Transverse colon (tissue), 4 donors: ENCODE data around the gene TMEM59. TPM values are rescaled to one million over a fixed set of nuclear protein-coding genes. Genes with fewer than 3 reads are reported as not detected.
A peak's percentile ranks its signal among the peaks of the same experiment; 100 is the strongest.

Source experiments
- DNase-seq: peaks from one replicate; pipeline ENCODE4 v3.0.0-alpha.2; 2019
- H3K27ac ChIP-seq, 4 donors: fragments of 200-600 bp; sonication (generic); 2 replicates each; pipeline ENCODE4 v1.5.1; 2016 to 2018; ENCODE audit warnings: inconsistent platforms in 4 of 4
- H3K27me3 ChIP-seq: fragments of 200-600 bp; sonication (generic); 2 replicates; pipeline ENCODE4 v1.5.1; 2017; ENCODE audit warnings: inconsistent platforms
- H3K36me3 ChIP-seq, 4 donors: fragments of 200-600 bp; sonication (generic); 2 replicates each; pipeline ENCODE4 v1.5.1; 2017 to 2019; ENCODE audit warnings: inconsistent platforms in 4 of 4
- H3K4me1 ChIP-seq, 4 donors: fragments of 200-600 bp; sonication (generic); 2 replicates each; pipeline ENCODE4 v1.5.1; 2017 to 2020; ENCODE audit warnings: inconsistent platforms in 4 of 4
- H3K4me3 ChIP-seq, 4 donors: fragments of 200-600 bp; sonication (generic); 1 replicate in 1 of 4; 2 replicates in 3 of 4; pipeline versions ENCODE4 v1.5.1 to v1.6.1; 2017 to 2019; ENCODE audit warnings: inconsistent platforms in 4 of 4
- H3K9me3 ChIP-seq, 2 donors: fragments of 200-600 bp; sonication (generic); 2 replicates each; pipeline ENCODE4 v1.5.1; 2017 to 2019; ENCODE audit warnings: inconsistent platforms in 2 of 2
- CTCF ChIP-seq, 5 experiments: fragments of 200-600 bp in 3 of 5; fragments of 450-650 bp in 2 of 5; sonication (generic) in 3 of 5; IDR thresholded peaks; 1 replicate in 2 of 5; 2 replicates in 3 of 5; pipeline ENCODE4 v1.5.1; 2016 to 2017; ENCODE audit warnings: antibody characterized with exemption in 5 of 5, inconsistent platforms in 3 of 5, mild to moderate bottlenecking in 2 of 5, moderate library complexity in 1 of 5
- EP300 ChIP-seq: sonication (generic); formaldehyde crosslinking; IDR thresholded peaks from one replicate; pipeline ENCODE4 v1.6.1; 2017; ENCODE audit warnings: antibody characterized with exemption, low read depth
- POLR2A ChIP-seq: fragments of 450-650 bp; IDR thresholded peaks from one replicate; pipeline ENCODE4 v1.6.1; 2016; ENCODE audit warnings: antibody characterized with exemption, mild to moderate bottlenecking, moderate library complexity
- POLR2AphosphoS5 ChIP-seq, 3 donors: sonication (generic); formaldehyde crosslinking; IDR thresholded peaks; one replicate each; pipeline ENCODE4 v1.6.1; 2016; ENCODE audit warnings: antibody characterized with exemption in 3 of 3
- WGBS, 2 donors: methylation state at CpG; one replicate each; pipeline ENCODE4 v1.1.5; 2018; ENCODE audit warnings: low coverage in 1 of 2; 5-methylcytosine and 5-hydroxymethylcytosine counted together
- in situ Hi-C, 4 donors: fragments of 200-750 bp; cut with MboI; loops; one replicate each; pipeline versions ENCODE4 v1.15.0 to v1.15.1; 2017; ENCODE audit warnings: low sequenced_read_pairs in 3 of 4, low pct_ligation_motif_present in 1 of 4, low pct_unique_long_range_greater_than_20kb in 1 of 4
- intact Hi-C: fragments of 100-400 bp; cut with DNase I; formaldehyde crosslinking; loops from one replicate; pipeline ENCODE4 v1.15.1; 2023; ENCODE audit warnings: low total_unique reads
- total RNA-seq, 4 donors: library from RNA; depleted of rRNA; stranded (reverse); fragments of >200 nt; gene quantifications; one replicate each; pipeline ENCODE4 v1.1.0, GENCODE V29; 2016

Gene TMEM59
- total RNA-seq, 4 donors from 2014 or later, result 71.6 to 858 (median 226) TPM

GRCh38 chr1:54091666-54092065, 38.7 kb upstream of the TMEM59 start:
- WGBS, 2 donors, result 90 to 93% methylated on average over 3 of the region's 3 CpGs
- Histone ChIP-seq H3K36me3 (no peaks in the 10 kb centered on the region), H3K4me1 (peaks cover 11 to 30% (median 21%) of the 10 kb centered on the region in 4 donors), H3K27me3 (no peaks in the 10 kb centered on the region), H3K4me3 (no peak overlapping the region), H3K27ac (no peak overlapping the region), H3K9me3 (no peaks in the 10 kb centered on the region)
- in situ Hi-C loops, result no loop called here
- intact Hi-C loops, result no loop called here
- DNase-seq, result no peak
- TF ChIP-seq POLR2AphosphoS5 (IDR thresholded peaks at IDR 0.05), result no peak

- H3K36me3 ChIP-seq, result no peaks in the 10 kb centered on the region
- DNase-seq, result no peak
- in situ Hi-C loops, result no loop called here
- no peak overlapping the region for H3K27ac ChIP-seq
- H3K4me3 ChIP-seq, result no peak overlapping the region
- H3K4me1 ChIP-seq, result peaks cover 0 to 5% (median 0%) of the 10 kb centered on the region in 4 donors
- intact Hi-C loops, result no loop called here
- WGBS, 2 donors, result 90 to 93% methylated on average over 5 of the region's 5 CpGs
- H3K9me3 ChIP-seq, result no peaks in the 10 kb centered on the region
- no peaks in the 10 kb centered on the region for H3K27me3 ChIP-seq
- no peak for TF ChIP-seq POLR2A
- TF ChIP-seq CTCF (IDR thresholded peaks at IDR 0.05), result no peak
- TF ChIP-seq POLR2AphosphoS5 (IDR thresholded peaks at IDR 0.05), result no peak
- TF ChIP-seq EP300, result no peak
Measured at GRCh38 chr1:54088385-54088784, 35.4 kb upstream of the TMEM59 start.

GRCh38 chr1:54086754-54087153, 33.8 kb upstream of the TMEM59 start:
- in situ Hi-C loops (no loop called here), intact Hi-C loops (no loop called here)
- H3K9me3 ChIP-seq, result no peaks in the 10 kb centered on the region
- WGBS, 2 donors, result 69 to 70% methylated on average over 1 of the region's 1 CpG
- no peak for DNase-seq
- TF ChIP-seq EP300, result no peak
- TF ChIP-seq POLR2A, result no peak
- TF ChIP-seq POLR2AphosphoS5 (IDR thresholded peaks at IDR 0.05), result no peak
- TF ChIP-seq CTCF (IDR thresholded peaks at IDR 0.05), result no peak
- peaks cover 0 to 5% (median 0%) of the 10 kb centered on the region in 4 donors for H3K4me1 ChIP-seq
- H3K36me3 ChIP-seq, result no peaks in the 10 kb centered on the region
- H3K27ac ChIP-seq, result no peak overlapping the region
- no peak overlapping the region for H3K4me3 ChIP-seq
- no peaks in the 10 kb centered on the region for H3K27me3 ChIP-seq

GRCh38 chr1:54084794-54085193, 31.8 kb upstream of the TMEM59 start:
- H3K36me3 ChIP-seq, result no peaks in the 10 kb centered on the region
- in situ Hi-C loops (no loop called here), intact Hi-C loops (no loop called here)
- TF ChIP-seq POLR2AphosphoS5 (IDR thresholded peaks at IDR 0.05), result no peak
- H3K4me1 ChIP-seq, result peaks cover 0 to 12% (median 1%) of the 10 kb centered on the region in 4 donors
- DNase-seq, result no peak
- H3K9me3 ChIP-seq, result no peaks in the 10 kb centered on the region
- H3K27me3 ChIP-seq, result no peaks in the 10 kb centered on the region
- no peak overlapping the region for H3K4me3 ChIP-seq
- 96 to 100% methylated on average over 2 of the region's 2 CpGs for WGBS, 2 donors
- no peak overlapping the region for H3K27ac ChIP-seq

GRCh38 chr1:54081306-54082270, 28.6 kb upstream of the TMEM59 start:
- Histone ChIP-seq H3K27me3 (no peaks in the 10 kb centered on the region), H3K4me1 (peaks cover 0 to 23% (median 3%) of the 10 kb centered on the region in 4 donors), H3K4me3 (no peak overlapping the region), H3K9me3 (no peaks in the 10 kb centered on the region), H3K27ac (no peak overlapping the region), H3K36me3 (no peaks in the 10 kb centered on the region)
- DNase-seq, result peak; percentile 84
- intact Hi-C loops (no loop called here), in situ Hi-C loops (no loop called here)
- TF ChIP-seq POLR2AphosphoS5 (IDR thresholded peaks at IDR 0.05) (no peak), CTCF (IDR thresholded peaks at IDR 0.05) (peak; percentile 66 to 78 (median 77)), EP300 (no peak)
- WGBS, 2 donors, result 65% methylated on average over 4 to 8 of the region's 8 CpGs
